ENCODE results near the gene DNAJC15.
"Not testable (repeated sequence)": the region's sequence is repeated elsewhere in the genome, so short reads cannot be mapped to it uniquely, and the experiment has no call there.

The DNAJC15 gene

GRCh38 chr13:43031881-43032280, 8.5 kb downstream of the DNAJC15 start:
- no peak for TF ChIP-seq CTCF (conservative IDR thresholded peaks at IDR 0.05; ENCODE audit: low read depth, low read length)
- H3K4me3 ChIP-seq (ENCODE audit: low read depth, low read length): no peak overlapping the region
- no peak for DNase-seq (ENCODE audit: low read depth)

GRCh38 chr13:43033038-43033437, 9.7 kb downstream of the DNAJC15 start:
- no peak overlapping the region for H3K4me3 ChIP-seq (ENCODE audit: low read depth, low read length)
- no peak for TF ChIP-seq CTCF (conservative IDR thresholded peaks at IDR 0.05; ENCODE audit: low read depth, low read length)
- DNase-seq (ENCODE audit: low read depth): no peak

GRCh38 chr13:43036351-43037250, 13.2 kb downstream of the DNAJC15 start:
- no peak overlapping the region for H3K4me3 ChIP-seq (ENCODE audit: low read depth, low read length)
- TF ChIP-seq CTCF (conservative IDR thresholded peaks at IDR 0.05; ENCODE audit: low read depth, low read length): no peak
- no peak for DNase-seq (ENCODE audit: low read depth)

- DNase-seq (ENCODE audit: low read depth): no peak
- no peak overlapping the region for H3K4me3 ChIP-seq (ENCODE audit: low read depth, low read length)
- TF ChIP-seq CTCF (conservative IDR thresholded peaks at IDR 0.05; ENCODE audit: low read depth, low read length): no peak
These were observed 16.6 kb downstream of the DNAJC15 start for GRCh38 chr13:43039966-43040365.

- H3K4me3 ChIP-seq (ENCODE audit: low read depth, low read length); DNase-seq (ENCODE audit: low read depth): not testable (repeated sequence)
These were observed 17.4 kb downstream of the DNAJC15 start for GRCh38 chr13:43040581-43041368.

- peak; percentile 41 for DNase-seq (ENCODE audit: low read depth)
- TF ChIP-seq CTCF (conservative IDR thresholded peaks at IDR 0.05; ENCODE audit: low read depth, low read length): no peak
- no peak overlapping the region for H3K4me3 ChIP-seq (ENCODE audit: low read depth, low read length)
These were observed 18.1 kb downstream of the DNAJC15 start for GRCh38 chr13:43041369-43041921.

- TF ChIP-seq CTCF (conservative IDR thresholded peaks at IDR 0.05; ENCODE audit: low read depth, low read length): no peak
- no peak overlapping the region for H3K4me3 ChIP-seq (ENCODE audit: low read depth, low read length)
- DNase-seq (ENCODE audit: low read depth): no peak
These were observed 19.1 kb downstream of the DNAJC15 start for GRCh38 chr13:43042410-43042921.

All from choroid plexus epithelial cell (primary cell).